Brain microvascular endothelial cell (primary cell): ENCODE measurements around the gene SAMD4A.

ENCODE experiments used
- DNase-seq: peaks from one replicate; pipeline ENCODE4 v3.0.0-alpha.2; 2020
- H3K27ac ChIP-seq: fragments of 250-450 bp; sonication (Bioruptor Pico); 2 replicates; pipeline ENCODE4 v1.5.1; 2020; ENCODE audit warnings: mild to moderate bottlenecking, moderate library complexity
- H3K27me3 ChIP-seq: fragments of 250-450 bp; sonication (Bioruptor Pico); replicated peaks from 2 replicates; pipeline ENCODE4 v1.5.1; 2020; ENCODE audit warnings: mild to moderate bottlenecking
- H3K36me3 ChIP-seq: fragments of 250-450 bp; sonication (Bioruptor Pico); replicated peaks from 2 replicates; pipeline ENCODE4 v1.5.1; 2020; ENCODE audit warnings: mild to moderate bottlenecking
- H3K4me3 ChIP-seq: 2 replicates; pipeline ENCODE4 v1.5.1; 2011; ENCODE audit warnings: low read depth, mild to moderate bottlenecking, control low read depth, low read length, moderate library complexity
- CTCF ChIP-seq: IDR thresholded peaks from 2 replicates; pipeline ENCODE4 v1.5.1; 2011; ENCODE audit warnings: low read depth, mild to moderate bottlenecking, moderate library complexity, low read length, control low read depth, inconsistent platforms; ENCODE audit errors: missing control alignments
- in situ Hi-C: cut with HindIII; loops from 2 replicates; pipeline ENCODE4 v1.10.0; 2017; ENCODE audit warnings: low sequenced_read_pairs, low pct_ligation_motif_present

Gene SAMD4A

GRCh38 chr14:54774824-54775223 is 207.9 kb downstream of the SAMD4A start:
- Histone ChIP-seq H3K4me3 (no peak overlapping the region), H3K27me3 (no peaks in the 10 kb centered on the region), H3K36me3 (peaks cover 4% of the 10 kb centered on the region), H3K27ac (no peak overlapping the region)
- DNase-seq, result no peak
- in situ Hi-C loops, result no loop called here
- no peak for TF ChIP-seq CTCF

- H3K4me3 ChIP-seq, result no peak overlapping the region
- H3K27ac ChIP-seq, result no peak overlapping the region
- in situ Hi-C loops, result no loop called here
These were observed 208.7 kb downstream of the SAMD4A start for GRCh38 chr14:54775486-54776140.

GRCh38 chr14:54776361-54777001 is 209.6 kb downstream of the SAMD4A start:
- no peak overlapping the region for H3K27ac ChIP-seq
- peak; percentile 81 for DNase-seq
- H3K27me3 ChIP-seq, result no peaks in the 10 kb centered on the region
- in situ Hi-C loops, result no loop called here
- TF ChIP-seq CTCF, result no peak
- H3K4me3 ChIP-seq, result no peak overlapping the region
- peaks cover 4% of the 10 kb centered on the region for H3K36me3 ChIP-seq

More at GRCh38 chr14:54775486-54776140, 208.7 kb downstream of the SAMD4A start:
- TF ChIP-seq CTCF, result no peak
- Histone ChIP-seq H3K36me3 (peaks cover 4% of the 10 kb centered on the region), H3K27me3 (no peaks in the 10 kb centered on the region)
- DNase-seq, result no peak

- no peak for DNase-seq
- Histone ChIP-seq H3K27ac (no peak overlapping the region), H3K4me3 (no peak overlapping the region), H3K36me3 (peaks cover 5% of the 10 kb centered on the region), H3K27me3 (no peaks in the 10 kb centered on the region)
- no peak for TF ChIP-seq CTCF
- in situ Hi-C loops, result no loop called here
These were observed 210.5 kb downstream of the SAMD4A start for GRCh38 chr14:54777395-54777794.

- in situ Hi-C loops, result no loop called here
- H3K36me3 ChIP-seq, result peaks cover 9% of the 10 kb centered on the region
- H3K27ac ChIP-seq, result no peak overlapping the region
- DNase-seq, result no peak
- no peak for TF ChIP-seq CTCF
- no peak overlapping the region for H3K4me3 ChIP-seq
- no peaks in the 10 kb centered on the region for H3K27me3 ChIP-seq
These were observed 211.9 kb downstream of the SAMD4A start for GRCh38 chr14:54778618-54779345.
